Measurements from ENCODE around the gene MED10.
"Not testable (repeated sequence)": the region's sequence is repeated elsewhere in the genome, so short reads cannot be mapped to it uniquely, and the experiment has no call there.

The MED10 gene

GRCh38 chr5:6372251-6373080 is 5.9 kb downstream of the MED10 start:
- no peak for DNase-seq (ENCODE audit: low spot score)

- no peak for DNase-seq (ENCODE audit: low spot score)
These were observed 7.1 kb downstream of the MED10 start for GRCh38 chr5:6371079-6371810.

- DNase-seq (ENCODE audit: low spot score): no peak
These were observed 7.8 kb downstream of the MED10 start for GRCh38 chr5:6370580-6370979.

- DNase-seq (ENCODE audit: low spot score): no peak
These were observed 12.3 kb downstream of the MED10 start for GRCh38 chr5:6365977-6366590.

- DNase-seq (ENCODE audit: low spot score): no peak
These were observed 13.0 kb downstream of the MED10 start for GRCh38 chr5:6365142-6365976.

- DNase-seq (ENCODE audit: low spot score): not testable (repeated sequence)
These were observed 14.8 kb downstream of the MED10 start for GRCh38 chr5:6363454-6364011.

GRCh38 chr5:6362846-6363245 is 15.5 kb downstream of the MED10 start:
- DNase-seq (ENCODE audit: low spot score): no peak

GRCh38 chr5:6361101-6361500 is 17.2 kb downstream of the MED10 start:
- DNase-seq (ENCODE audit: low spot score): no peak

GRCh38 chr5:6360323-6361072 is 17.8 kb downstream of the MED10 start:
- DNase-seq (ENCODE audit: low spot score): no peak

- no peak for DNase-seq (ENCODE audit: low spot score)
These were observed 18.6 kb downstream of the MED10 start for GRCh38 chr5:6359555-6360322.

GRCh38 chr5:6358434-6358820 is 19.9 kb downstream of the MED10 start:
- no peak for DNase-seq (ENCODE audit: low spot score)

GRCh38 chr5:6357817-6358433 is 20.4 kb downstream of the MED10 start:
- DNase-seq (ENCODE audit: low spot score): not testable (repeated sequence)

GRCh38 chr5:6356578-6357164 is 21.7 kb downstream of the MED10 start:
- DNase-seq (ENCODE audit: low spot score): no peak

GRCh38 chr5:6355294-6355693 is 23.1 kb downstream of the MED10 start:
- DNase-seq (ENCODE audit: low spot score): no peak

- DNase-seq (ENCODE audit: low spot score): no peak
These were observed 23.5 kb downstream of the MED10 start for GRCh38 chr5:6354848-6355247.

GRCh38 chr5:6353602-6354302 is 24.6 kb downstream of the MED10 start:
- no peak for DNase-seq (ENCODE audit: low spot score)

GRCh38 chr5:6350277-6351090 is 27.9 kb downstream of the MED10 start:
- no peak for DNase-seq (ENCODE audit: low spot score)

GRCh38 chr5:6349387-6349786 is 29.0 kb downstream of the MED10 start:
- DNase-seq (ENCODE audit: low spot score): no peak
